HEK293 (cell line): ENCODE measurements around the gene TEC.

ENCODE experiments used
- CTCF ChIA-PET: fragments of 350-600 bp; formaldehyde crosslinking; extraction: SDS; loops from one replicate; lab custom pipeline; 2021; ENCODE audit warnings: antibody characterized with exemption; lab: Yijun Ruan, JAX
- POLR2A ChIA-PET: fragments of 300-600 bp; formaldehyde crosslinking; extraction: SDS; loops from one replicate; lab custom pipeline; 2020; ENCODE audit warnings: antibody characterized with exemption, inconsistent platforms; lab: Yijun Ruan, JAX
- H3K27ac ChIP-seq: fragments of 200-500 bp; sonication (Bioruptor generic); 2 replicates; pipeline ENCODE4 v1.5.1; 2014; ENCODE audit warnings: low read depth, low read length, control low read depth, inconsistent platforms; ENCODE audit errors: extremely low read depth
- H3K36me3 ChIP-seq, 2 experiments: fragments of 200-500 bp in 1 of 2; sonication (Bioruptor generic) in 1 of 2; 1 replicate in 1 of 2; 2 replicates in 1 of 2; pipeline ENCODE4 v1.5.1; 2014 to 2017; ENCODE audit warnings: inconsistent platforms in 2 of 2, low read length in 2 of 2; ENCODE audit not compliant: control insufficient read depth in 2 of 2, insufficient read depth in 1 of 2
- H3K4me1 ChIP-seq: fragments of 200-500 bp; sonication (Bioruptor generic); 2 replicates; pipeline ENCODE4 v1.5.1; 2014; ENCODE audit warnings: mild to moderate bottlenecking, low read length, inconsistent platforms; ENCODE audit not compliant: control insufficient read depth, insufficient read depth
- H3K4me3 ChIP-seq: 2 replicates; pipeline ENCODE4 v1.5.1; 2011; ENCODE audit warnings: low read depth, mild to moderate bottlenecking, control low read depth, low read length, moderate library complexity
- H3K9me3 ChIP-seq: fragments of 200-500 bp; sonication (Bioruptor generic); 2 replicates; pipeline ENCODE4 v1.5.1; 2014; ENCODE audit warnings: low read depth, low read length, inconsistent platforms; ENCODE audit not compliant: control insufficient read depth, insufficient read depth
- BCL11B ChIP-seq: fragments of 450-650 bp; formaldehyde crosslinking; IDR thresholded peaks from 2 replicates; pipeline ENCODE4 v1.5.1; 2016; ENCODE audit warnings: low read depth, missing biosample characterization, missing genetic modification characterization
- HOXD13 ChIP-seq: sonication (generic); formaldehyde crosslinking; IDR thresholded peaks from 2 replicates; pipeline ENCODE4 v1.8.0; 2022; ENCODE audit warnings: missing genetic modification reagents, borderline replicate concordance
- REPIN1 ChIP-seq: fragments of 450-650 bp; formaldehyde crosslinking; IDR thresholded peaks from 2 replicates; pipeline ENCODE4 v1.5.1; 2017; ENCODE audit warnings: missing biosample characterization, missing genetic modification characterization, low read depth
- SP2 ChIP-seq: fragments of 450-650 bp; formaldehyde crosslinking; IDR thresholded peaks from 2 replicates; pipeline ENCODE4 v1.5.1; 2016; ENCODE audit warnings: missing biosample characterization, missing genetic modification characterization
- SP3 ChIP-seq: fragments of 450-650 bp; formaldehyde crosslinking; IDR thresholded peaks from 2 replicates; pipeline ENCODE4 v1.5.1; 2016; ENCODE audit warnings: missing biosample characterization, missing genetic modification characterization
- ZBTB8A ChIP-seq: fragments of 450-650 bp; formaldehyde crosslinking; IDR thresholded peaks from 2 replicates; pipeline ENCODE4 v1.5.1; 2016; ENCODE audit warnings: missing biosample characterization, missing genetic modification characterization
- ZEB2 ChIP-seq: fragments of 450-650 bp; formaldehyde crosslinking; IDR thresholded peaks from 2 replicates; pipeline ENCODE4 v1.5.1; 2016; ENCODE audit warnings: missing biosample characterization, missing genetic modification characterization
- ZFP3 ChIP-seq: fragments of 450-650 bp; formaldehyde crosslinking; IDR thresholded peaks from 2 replicates; pipeline ENCODE4 v1.5.1; 2016; ENCODE audit warnings: low read depth, missing biosample characterization, missing genetic modification characterization
- ZNF146 ChIP-seq: fragments of 450-650 bp; formaldehyde crosslinking; IDR thresholded peaks from 2 replicates; pipeline ENCODE4 v1.5.1; 2016; ENCODE audit warnings: missing biosample characterization, missing genetic modification characterization
- ZNF169 ChIP-seq: fragments of 450-650 bp; formaldehyde crosslinking; IDR thresholded peaks from 2 replicates; pipeline ENCODE4 v1.5.1; 2016; ENCODE audit warnings: missing biosample characterization, missing genetic modification characterization
- ZNF561 ChIP-seq: fragments of 450-650 bp; IDR thresholded peaks from 2 replicates; pipeline ENCODE4 v1.5.1; 2018; ENCODE audit warnings: missing biosample characterization, missing genetic modification characterization, borderline replicate concordance
- ZNF621 ChIP-seq: fragments of 450-650 bp; formaldehyde crosslinking; IDR thresholded peaks from 2 replicates; pipeline ENCODE4 v1.5.1; 2017; ENCODE audit warnings: missing biosample characterization, missing genetic modification characterization
- ZNF624 ChIP-seq: fragments of 450-650 bp; formaldehyde crosslinking; IDR thresholded peaks from 2 replicates; pipeline ENCODE4 v1.5.1; 2017; ENCODE audit warnings: missing biosample characterization, missing genetic modification characterization
- ZNF768 ChIP-seq: fragments of 450-650 bp; formaldehyde crosslinking; IDR thresholded peaks from 2 replicates; pipeline ENCODE4 v1.5.1; 2018; ENCODE audit warnings: missing biosample characterization, mild to moderate bottlenecking, missing genetic modification characterization
- TF ChIP-seq, protein P1 (sequence below): fragments of 450-650 bp; formaldehyde crosslinking; conservative IDR thresholded peaks from 2 replicates; pipeline ENCODE4 v1.5.1; 2016; ENCODE audit warnings: low read depth, missing biosample characterization, missing genetic modification characterization
- TF ChIP-seq, protein P2 (sequence below): fragments of 450-650 bp; formaldehyde crosslinking; IDR thresholded peaks from 2 replicates; pipeline ENCODE4 v1.5.1; 2016; ENCODE audit warnings: missing biosample characterization, missing genetic modification characterization
- TF ChIP-seq, protein P3 (sequence below): fragments of 450-650 bp; formaldehyde crosslinking; optimal IDR thresholded peaks from 2 replicates; pipeline ENCODE3; 2016; ENCODE audit warnings: missing biosample characterization, mild to moderate bottlenecking, missing genetic modification characterization
- TF ChIP-seq, protein P4 (sequence below): fragments of 450-650 bp; formaldehyde crosslinking; IDR thresholded peaks from 2 replicates; pipeline ENCODE4 v1.5.1; 2016; ENCODE audit warnings: missing biosample characterization, missing genetic modification characterization
- TF ChIP-seq, protein P5 (sequence below): fragments of 450-650 bp; formaldehyde crosslinking; IDR thresholded peaks from 2 replicates; pipeline ENCODE4 v1.5.1; 2017; ENCODE audit warnings: missing biosample characterization, missing genetic modification characterization

TEC gene

DNA sequence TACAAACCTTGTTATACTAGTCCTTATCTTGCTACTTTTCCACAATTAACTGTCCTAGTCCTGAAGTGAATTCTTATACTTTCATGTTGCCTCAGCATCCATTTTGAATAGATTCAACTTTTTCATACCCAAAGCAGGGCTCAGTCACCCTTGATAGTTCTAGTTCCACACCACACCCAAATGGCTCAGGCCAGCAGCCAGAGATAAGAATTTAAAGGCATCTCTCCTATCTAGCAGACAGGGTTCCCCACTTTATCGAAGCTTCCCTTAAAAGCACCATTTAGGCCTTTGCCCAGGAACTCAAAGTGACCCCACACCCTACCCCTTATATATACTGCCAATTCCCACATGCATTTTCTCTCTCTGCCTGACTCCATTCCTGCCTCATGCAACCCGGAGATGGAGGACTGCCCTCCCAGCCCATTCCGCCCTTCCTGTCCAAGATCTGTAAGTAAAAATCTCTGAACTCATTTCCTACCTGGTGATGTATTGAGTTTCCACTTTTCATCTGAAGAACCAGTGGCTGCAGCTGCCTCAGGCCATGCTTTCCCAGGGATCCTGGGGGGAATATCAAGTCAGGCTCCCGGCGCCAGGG, 71.9 kb downstream of the TEC start (continued):
- TF ChIP-seq, protein P1, sequence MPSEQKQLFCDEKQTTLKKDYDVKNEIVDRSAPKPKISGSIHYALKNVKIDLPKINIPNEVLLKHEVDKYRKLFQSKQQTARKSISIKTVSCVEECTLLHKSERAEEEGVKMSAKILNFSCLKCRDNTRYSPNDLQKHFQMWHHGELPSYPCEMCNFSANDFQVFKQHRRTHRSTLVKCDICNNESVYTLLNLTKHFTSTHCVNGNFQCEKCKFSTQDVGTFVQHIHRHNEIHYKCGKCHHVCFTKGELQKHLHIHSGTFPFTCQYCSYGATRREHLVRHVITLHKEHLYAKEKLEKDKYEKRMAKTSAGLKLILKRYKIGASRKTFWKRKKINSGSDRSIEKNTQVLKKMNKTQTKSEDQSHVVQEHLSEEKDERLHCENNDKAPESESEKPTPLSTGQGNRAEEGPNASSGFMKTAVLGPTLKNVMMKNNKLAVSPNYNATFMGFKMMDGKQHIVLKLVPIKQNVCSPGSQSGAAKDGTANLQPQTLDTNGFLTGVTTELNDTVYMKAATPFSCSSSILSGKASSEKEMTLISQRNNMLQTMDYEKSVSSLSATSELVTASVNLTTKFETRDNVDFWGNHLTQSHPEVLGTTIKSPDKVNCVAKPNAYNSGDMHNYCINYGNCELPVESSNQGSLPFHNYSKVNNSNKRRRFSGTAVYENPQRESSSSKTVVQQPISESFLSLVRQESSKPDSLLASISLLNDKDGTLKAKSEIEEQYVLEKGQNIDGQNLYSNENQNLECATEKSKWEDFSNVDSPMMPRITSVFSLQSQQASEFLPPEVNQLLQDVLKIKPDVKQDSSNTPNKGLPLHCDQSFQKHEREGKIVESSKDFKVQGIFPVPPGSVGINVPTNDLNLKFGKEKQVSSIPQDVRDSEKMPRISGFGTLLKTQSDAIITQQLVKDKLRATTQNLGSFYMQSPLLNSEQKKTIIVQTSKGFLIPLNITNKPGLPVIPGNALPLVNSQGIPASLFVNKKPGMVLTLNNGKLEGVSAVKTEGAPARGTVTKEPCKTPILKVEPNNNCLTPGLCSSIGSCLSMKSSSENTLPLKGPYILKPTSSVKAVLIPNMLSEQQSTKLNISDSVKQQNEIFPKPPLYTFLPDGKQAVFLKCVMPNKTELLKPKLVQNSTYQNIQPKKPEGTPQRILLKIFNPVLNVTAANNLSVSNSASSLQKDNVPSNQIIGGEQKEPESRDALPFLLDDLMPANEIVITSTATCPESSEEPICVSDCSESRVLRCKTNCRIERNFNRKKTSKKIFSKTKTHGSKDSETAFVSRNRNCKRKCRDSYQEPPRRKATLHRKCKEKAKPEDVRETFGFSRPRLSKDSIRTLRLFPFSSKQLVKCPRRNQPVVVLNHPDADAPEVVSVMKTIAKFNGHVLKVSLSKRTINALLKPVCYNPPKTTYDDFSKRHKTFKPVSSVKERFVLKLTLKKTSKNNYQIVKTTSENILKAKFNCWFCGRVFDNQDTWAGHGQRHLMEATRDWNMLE = no peak
- TF ChIP-seq, all 188 proteins: peak for 0

DNA sequence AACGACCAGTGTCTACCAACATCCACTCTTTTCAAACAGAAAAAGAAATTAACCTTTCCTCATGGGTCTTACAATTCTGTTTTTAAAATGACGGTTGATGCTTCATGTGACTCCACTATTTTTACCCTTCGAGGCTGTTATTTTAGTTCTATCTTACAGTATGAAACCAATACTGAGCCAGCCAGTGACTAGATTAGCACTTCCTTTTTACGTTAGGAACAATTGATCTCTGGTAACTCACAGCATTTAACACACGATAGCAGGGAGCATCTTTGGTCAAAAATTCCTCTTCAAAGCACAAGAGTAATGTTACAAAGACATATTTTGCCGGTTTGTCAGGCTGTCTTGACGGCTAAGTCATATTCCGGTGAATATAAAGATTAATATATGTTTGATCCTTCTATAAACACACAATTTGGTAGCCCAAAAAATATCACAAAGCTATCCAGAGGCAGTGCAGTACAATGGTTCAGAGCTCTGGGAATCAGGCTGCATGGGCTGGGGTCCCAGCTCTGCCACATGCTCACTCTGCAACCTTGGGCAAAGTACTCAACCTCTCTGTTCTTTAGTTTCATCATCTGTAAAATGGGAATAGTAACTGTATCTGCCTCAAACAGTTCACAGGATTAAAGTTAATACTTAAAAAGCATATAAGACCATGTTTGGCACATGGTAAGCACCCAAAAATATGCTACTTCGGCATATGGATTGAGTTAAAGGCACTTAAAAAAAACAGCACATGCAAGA, 72.7 kb downstream of the TEC start:
- no peak overlapping the region for H3K4me3 ChIP-seq
- no peaks in the 10 kb centered on the region for H3K9me3 ChIP-seq
- H3K27ac ChIP-seq = no peak overlapping the region
- H3K36me3 ChIP-seq = no peaks in the 10 kb centered on the region
- ChIA-PET POLR2A (no interaction called here), CTCF (no interaction called here)
- TF ChIP-seq ZEB2 (tag by site-specific recombination) (no peak), ZNF768 (tag by site-specific recombination) (peak; percentile 35; the same call in 1 of the 2 replicates)
- no peaks in the 10 kb centered on the region; the same call in 1 of the 2 replicates for H3K4me1 ChIP-seq

DNA sequence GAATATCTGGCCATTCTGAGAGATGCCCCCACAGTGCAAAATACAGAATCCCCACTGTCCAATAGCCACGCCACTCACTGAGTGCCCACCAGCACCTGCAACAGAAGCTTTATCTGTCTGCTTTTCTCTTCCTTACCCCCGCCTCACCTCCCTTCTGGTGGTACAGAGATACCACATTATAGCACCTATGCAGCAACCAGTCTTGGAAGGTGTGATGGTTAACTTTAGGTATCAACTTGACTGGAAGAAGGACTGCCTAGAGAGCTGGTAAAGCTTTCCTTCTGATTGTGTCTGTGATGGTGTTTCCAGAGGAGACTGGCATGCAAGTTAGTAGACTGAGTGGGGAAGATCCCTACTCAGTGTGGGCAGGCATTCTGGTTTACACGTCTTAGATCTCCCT, 73.8 kb downstream of the TEC start:
- no peak for TF ChIP-seq BCL11B (tag by site-specific recombination)
- TF ChIP-seq ZNF146 (tag by site-specific recombination) = no peak
- TF ChIP-seq ZNF169 = no peak
- TF ChIP-seq, protein P2, sequence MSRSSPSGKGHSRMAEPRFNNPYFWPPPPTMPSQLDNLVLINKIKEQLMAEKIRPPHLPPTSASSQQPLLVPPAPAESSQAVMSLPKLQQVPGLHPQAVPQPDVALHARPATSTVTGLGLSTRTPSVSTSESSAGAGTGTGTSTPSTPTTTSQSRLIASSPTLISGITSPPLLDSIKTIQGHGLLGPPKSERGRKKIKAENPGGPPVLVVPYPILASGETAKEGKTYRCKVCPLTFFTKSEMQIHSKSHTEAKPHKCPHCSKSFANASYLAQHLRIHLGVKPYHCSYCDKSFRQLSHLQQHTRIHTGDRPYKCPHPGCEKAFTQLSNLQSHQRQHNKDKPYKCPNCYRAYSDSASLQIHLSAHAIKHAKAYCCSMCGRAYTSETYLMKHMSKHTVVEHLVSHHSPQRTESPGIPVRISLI (tag by site-specific recombination) = no peak
- TF ChIP-seq, protein P3, sequence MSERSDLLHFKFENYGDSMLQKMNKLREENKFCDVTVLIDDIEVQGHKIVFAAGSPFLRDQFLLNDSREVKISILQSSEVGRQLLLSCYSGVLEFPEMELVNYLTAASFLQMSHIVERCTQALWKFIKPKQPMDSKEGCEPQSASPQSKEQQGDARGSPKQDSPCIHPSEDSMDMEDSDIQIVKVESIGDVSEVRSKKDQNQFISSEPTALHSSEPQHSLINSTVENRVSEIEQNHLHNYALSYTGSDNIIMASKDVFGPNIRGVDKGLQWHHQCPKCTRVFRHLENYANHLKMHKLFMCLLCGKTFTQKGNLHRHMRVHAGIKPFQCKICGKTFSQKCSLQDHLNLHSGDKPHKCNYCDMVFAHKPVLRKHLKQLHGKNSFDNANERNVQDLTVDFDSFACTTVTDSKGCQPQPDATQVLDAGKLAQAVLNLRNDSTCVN (tag by site-specific recombination) = no peak
- no peak for TF ChIP-seq ZNF561
- TF ChIP-seq HOXD13 (CRISPR knock-in tag) = no peak
- ChIA-PET CTCF (no interaction called here), POLR2A (no interaction called here)
- Histone ChIP-seq H3K36me3 (no peaks in the 10 kb centered on the region), H3K4me3 (no peak overlapping the region), H3K4me1 (no peaks in the 10 kb centered on the region; the same call in 1 of the 2 replicates), H3K27ac (no peak overlapping the region), H3K9me3 (no peaks in the 10 kb centered on the region)

DNA sequence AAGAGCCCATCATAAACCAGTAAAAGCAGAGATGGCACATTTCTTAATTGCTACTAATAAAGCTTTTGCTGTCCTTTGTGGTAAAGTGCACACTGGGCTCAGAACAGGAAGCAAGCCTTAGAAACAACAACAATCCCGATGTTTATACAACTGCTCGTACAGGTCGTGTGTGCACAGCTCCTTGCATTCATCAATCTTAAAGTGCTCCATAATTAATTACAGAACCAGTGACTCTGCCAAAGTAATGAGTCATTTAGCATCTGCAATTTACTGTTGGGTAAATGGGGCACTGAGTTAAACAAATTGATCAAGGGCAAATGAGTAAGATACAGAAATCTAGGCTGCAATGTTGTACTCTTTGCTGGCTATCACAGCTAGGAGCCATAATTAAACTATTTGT, 74.3 kb downstream of the TEC start:
- no peaks in the 10 kb centered on the region for H3K36me3 ChIP-seq
- no peak overlapping the region for H3K4me3 ChIP-seq
- no peaks in the 10 kb centered on the region; the same call in 1 of the 2 replicates for H3K4me1 ChIP-seq
- H3K27ac ChIP-seq = no peak overlapping the region
- ChIA-PET POLR2A (no interaction called here), CTCF (no interaction called here)
- no peaks in the 10 kb centered on the region for H3K9me3 ChIP-seq
- TF ChIP-seq ZBTB8A (tag by site-specific recombination) (no peak), REPIN1 (tag by site-specific recombination) (no peak), ZNF621 (tag by site-specific recombination) (no peak), ZFP3 (no peak), SP2 (tag by site-specific recombination) (no peak), SP3 (tag by site-specific recombination) (no peak), ZNF624 (tag by site-specific recombination) (no peak)
- TF ChIP-seq, protein P4, sequence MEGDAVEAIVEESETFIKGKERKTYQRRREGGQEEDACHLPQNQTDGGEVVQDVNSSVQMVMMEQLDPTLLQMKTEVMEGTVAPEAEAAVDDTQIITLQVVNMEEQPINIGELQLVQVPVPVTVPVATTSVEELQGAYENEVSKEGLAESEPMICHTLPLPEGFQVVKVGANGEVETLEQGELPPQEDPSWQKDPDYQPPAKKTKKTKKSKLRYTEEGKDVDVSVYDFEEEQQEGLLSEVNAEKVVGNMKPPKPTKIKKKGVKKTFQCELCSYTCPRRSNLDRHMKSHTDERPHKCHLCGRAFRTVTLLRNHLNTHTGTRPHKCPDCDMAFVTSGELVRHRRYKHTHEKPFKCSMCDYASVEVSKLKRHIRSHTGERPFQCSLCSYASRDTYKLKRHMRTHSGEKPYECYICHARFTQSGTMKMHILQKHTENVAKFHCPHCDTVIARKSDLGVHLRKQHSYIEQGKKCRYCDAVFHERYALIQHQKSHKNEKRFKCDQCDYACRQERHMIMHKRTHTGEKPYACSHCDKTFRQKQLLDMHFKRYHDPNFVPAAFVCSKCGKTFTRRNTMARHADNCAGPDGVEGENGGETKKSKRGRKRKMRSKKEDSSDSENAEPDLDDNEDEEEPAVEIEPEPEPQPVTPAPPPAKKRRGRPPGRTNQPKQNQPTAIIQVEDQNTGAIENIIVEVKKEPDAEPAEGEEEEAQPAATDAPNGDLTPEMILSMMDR (tag by site-specific recombination) = no peak
- TF ChIP-seq, protein P5, sequence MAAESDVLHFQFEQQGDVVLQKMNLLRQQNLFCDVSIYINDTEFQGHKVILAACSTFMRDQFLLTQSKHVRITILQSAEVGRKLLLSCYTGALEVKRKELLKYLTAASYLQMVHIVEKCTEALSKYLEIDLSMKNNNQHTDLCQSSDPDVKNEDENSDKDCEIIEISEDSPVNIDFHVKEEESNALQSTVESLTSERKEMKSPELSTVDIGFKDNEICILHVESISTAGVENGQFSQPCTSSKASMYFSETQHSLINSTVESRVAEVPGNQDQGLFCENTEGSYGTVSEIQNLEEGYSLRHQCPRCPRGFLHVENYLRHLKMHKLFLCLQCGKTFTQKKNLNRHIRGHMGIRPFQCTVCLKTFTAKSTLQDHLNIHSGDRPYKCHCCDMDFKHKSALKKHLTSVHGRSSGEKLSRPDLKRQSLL = no peak
